ENCODE data around the gene VMAC. TPM values are rescaled to one million over a fixed set of nuclear protein-coding genes. Genes with fewer than 3 reads are reported as not detected.
A peak's percentile ranks its signal among the peaks of the same experiment; 100 is the strongest.

VMAC gene
- total and polyA plus RNA-seq, 9 of the 15 experiments (the other 6 are each of a cell fraction or from before 2014, with no cell fraction given): 0.03 to 3.4 (median 1.1) TPM

DNA sequence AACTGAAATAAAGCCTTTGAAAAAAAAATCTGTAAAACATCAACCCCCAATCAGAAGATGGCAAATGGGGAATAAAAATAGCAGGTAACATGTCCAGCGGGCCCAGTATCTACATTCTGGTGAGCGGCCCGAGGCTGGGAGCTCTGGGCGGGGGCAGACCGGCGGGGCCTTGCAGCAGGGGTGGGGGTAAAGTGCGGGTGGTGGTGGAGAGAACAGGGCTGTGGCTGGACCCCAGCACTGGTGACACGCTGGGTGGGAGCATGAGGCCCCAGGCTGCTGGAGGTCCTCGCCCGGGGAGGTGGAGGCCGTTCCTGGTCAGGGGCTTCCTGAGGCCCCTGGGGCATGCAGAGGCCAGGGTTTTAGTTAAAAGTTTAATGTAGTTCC lies 11.1 kb downstream of the VMAC start (continued):
- TF ChIP-seq TAF15 (IDR thresholded peaks at IDR 0.05; ENCODE audit: low read depth, low read length) (no peak), POLR2G (IDR thresholded peaks at IDR 0.05; ENCODE audit: low read depth, low read length) (no peak), ARHGAP35 (IDR thresholded peaks at IDR 0.05; ENCODE audit: partially characterized antibody) (no peak), TAF7 (tag; IDR thresholded peaks at IDR 0.05) (no peak)

DNA sequence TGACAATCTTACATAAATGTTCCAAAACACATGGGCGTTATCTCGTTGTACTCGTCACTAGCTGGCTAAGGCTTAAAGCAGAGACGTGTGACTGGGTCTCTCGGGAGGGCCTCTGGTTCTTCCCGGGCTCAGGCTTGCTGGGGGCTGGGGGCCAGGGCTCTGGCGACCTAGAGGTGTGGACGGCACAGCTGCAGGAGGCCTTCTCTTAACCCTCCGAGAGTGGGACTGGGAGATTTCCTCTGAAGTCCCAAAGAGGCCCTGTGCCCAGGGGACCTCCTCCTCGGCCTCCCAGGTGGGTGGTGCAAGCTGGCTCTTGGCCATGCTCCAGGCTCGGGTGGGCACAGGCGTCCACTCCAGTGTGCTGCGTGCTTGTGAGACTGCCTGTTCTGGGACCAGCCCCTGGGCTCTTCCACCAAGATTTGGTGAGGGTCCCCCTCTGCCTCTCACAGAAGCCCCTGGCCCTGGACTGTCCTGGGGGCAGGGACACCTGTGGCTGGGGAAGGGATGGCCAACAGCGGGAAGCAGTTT lies 11.6 kb downstream of the VMAC start:
- H3K27me3 ChIP-seq (ENCODE audit: control insufficient read depth in 2 of 2, insufficient read depth in 2 of 2, low read length in 2 of 2): no peaks in the 10 kb centered on the region
- no peaks in the 10 kb centered on the region for H4K20me1 ChIP-seq (replicated peaks; ENCODE audit: control insufficient read depth, insufficient read depth, low read length)
- ATAC-seq: no peak
- in situ Hi-C loops (cut with MboI) (no loop called here), intact Hi-C loops (cut with micrococcal nuclease) (no loop called here)
- H3K4me2 ChIP-seq (ENCODE audit: insufficient read depth, low read length): no peak overlapping the region
- TSS peak; percentile 37 for BruUV-seq (replicated peaks)
- POLR2A ChIA-PET: no interaction called here
- WGBS (ENCODE audit: insufficient coverage, low coverage, missing lambda C conversion rate): 86% methylated on average over 13 of the region's 14 CpGs
- peaks cover 0 to 15% of the 10 kb centered on the region in 2 experiments; a peak in 2 of 5 replicates for H3K4me1 ChIP-seq (replicated peaks in 1 of 2; ENCODE audit: control insufficient read depth in 2 of 2, insufficient read depth in 2 of 2, low read length in 2 of 2)
- no peak overlapping the region for H2AFZ ChIP-seq (ENCODE audit: low read depth, low read length)
- no peak overlapping the region for H3K27ac ChIP-seq (ENCODE audit: extremely low read depth, low read depth, low read length)
- peaks cover 60% of the 10 kb centered on the region; the same call in 1 of the 3 replicates for H3K36me3 ChIP-seq (ENCODE audit: control insufficient read depth, insufficient read depth, low read length)
- H3K79me2 ChIP-seq (ENCODE audit: control insufficient read depth, insufficient read depth, low read length): no peaks in the 10 kb centered on the region
- no peaks in the 10 kb centered on the region for H3K9me3 ChIP-seq (replicated peaks; ENCODE audit: control insufficient read depth, insufficient read depth, low read depth, low read length)
- FAIRE-seq: no peak
- no peak overlapping the region for H3K4me3 ChIP-seq
- no peak overlapping the region for H3K9ac ChIP-seq (ENCODE audit: insufficient read depth in 1 of 2, low read depth in 2 of 2, low read length in 2 of 2)
- H3K9me1 ChIP-seq (ENCODE audit: control insufficient read depth, insufficient read depth, low read length): no peaks in the 10 kb centered on the region
- CTCF ChIA-PET (ENCODE audit: low intra/inter-chr PET ratio): no interaction called here
- no peak for DNase-seq (ENCODE audit: extremely low read depth in 1 of 4, low spot score in 3 of 4)
- TF ChIP-seq KDM5B (IDR thresholded peaks at IDR 0.05; ENCODE audit: insufficient replicate concordance, low read depth, low read length): no peak
- TF ChIP-seq MYC (IDR thresholded peaks at IDR 0.05; ENCODE audit: low read depth, low read length): no peak
- TF ChIP-seq MYC (CRISPR knock-in tag; IDR thresholded peaks at IDR 0.05; ENCODE audit: borderline replicate concordance, low read depth): no peak
- no peak for TF ChIP-seq SMC3 (conservative IDR thresholded peaks at IDR 0.05; ENCODE audit: insufficient read depth, low read depth, low read length)
- TF ChIP-seq, protein P1, sequence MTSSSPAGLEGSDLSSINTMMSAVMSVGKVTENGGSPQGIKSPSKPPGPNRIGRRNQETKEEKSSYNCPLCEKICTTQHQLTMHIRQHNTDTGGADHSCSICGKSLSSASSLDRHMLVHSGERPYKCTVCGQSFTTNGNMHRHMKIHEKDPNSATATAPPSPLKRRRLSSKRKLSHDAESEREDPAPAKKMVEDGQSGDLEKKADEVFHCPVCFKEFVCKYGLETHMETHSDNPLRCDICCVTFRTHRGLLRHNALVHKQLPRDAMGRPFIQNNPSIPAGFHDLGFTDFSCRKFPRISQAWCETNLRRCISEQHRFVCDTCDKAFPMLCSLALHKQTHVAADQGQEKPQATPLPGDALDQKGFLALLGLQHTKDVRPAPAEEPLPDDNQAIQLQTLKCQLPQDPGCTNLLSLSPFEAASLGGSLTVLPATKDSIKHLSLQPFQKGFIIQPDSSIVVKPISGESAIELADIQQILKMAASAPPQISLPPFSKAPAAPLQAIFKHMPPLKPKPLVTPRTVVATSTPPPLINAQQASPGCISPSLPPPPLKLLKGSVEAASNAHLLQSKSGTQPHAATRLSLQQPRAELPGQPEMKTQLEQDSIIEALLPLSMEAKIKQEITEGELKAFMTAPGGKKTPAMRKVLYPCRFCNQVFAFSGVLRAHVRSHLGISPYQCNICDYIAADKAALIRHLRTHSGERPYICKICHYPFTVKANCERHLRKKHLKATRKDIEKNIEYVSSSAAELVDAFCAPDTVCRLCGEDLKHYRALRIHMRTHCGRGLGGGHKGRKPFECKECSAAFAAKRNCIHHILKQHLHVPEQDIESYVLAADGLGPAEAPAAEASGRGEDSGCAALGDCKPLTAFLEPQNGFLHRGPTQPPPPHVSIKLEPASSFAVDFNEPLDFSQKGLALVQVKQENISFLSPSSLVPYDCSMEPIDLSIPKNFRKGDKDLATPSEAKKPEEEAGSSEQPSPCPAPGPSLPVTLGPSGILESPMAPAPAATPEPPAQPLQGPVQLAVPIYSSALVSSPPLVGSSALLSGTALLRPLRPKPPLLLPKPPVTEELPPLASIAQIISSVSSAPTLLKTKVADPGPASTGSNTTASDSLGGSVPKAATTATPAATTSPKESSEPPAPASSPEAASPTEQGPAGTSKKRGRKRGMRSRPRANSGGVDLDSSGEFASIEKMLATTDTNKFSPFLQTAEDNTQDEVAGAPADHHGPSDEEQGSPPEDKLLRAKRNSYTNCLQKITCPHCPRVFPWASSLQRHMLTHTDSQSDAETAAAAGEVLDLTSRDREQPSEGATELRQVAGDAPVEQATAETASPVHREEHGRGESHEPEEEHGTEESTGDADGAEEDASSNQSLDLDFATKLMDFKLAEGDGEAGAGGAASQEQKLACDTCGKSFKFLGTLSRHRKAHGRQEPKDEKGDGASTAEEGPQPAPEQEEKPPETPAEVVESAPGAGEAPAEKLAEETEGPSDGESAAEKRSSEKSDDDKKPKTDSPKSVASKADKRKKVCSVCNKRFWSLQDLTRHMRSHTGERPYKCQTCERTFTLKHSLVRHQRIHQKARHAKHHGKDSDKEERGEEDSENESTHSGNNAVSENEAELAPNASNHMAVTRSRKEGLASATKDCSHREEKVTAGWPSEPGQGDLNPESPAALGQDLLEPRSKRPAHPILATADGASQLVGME (CRISPR knock-in tag; IDR thresholded peaks at IDR 0.05): no peak
- TF ChIP-seq, protein P2, sequence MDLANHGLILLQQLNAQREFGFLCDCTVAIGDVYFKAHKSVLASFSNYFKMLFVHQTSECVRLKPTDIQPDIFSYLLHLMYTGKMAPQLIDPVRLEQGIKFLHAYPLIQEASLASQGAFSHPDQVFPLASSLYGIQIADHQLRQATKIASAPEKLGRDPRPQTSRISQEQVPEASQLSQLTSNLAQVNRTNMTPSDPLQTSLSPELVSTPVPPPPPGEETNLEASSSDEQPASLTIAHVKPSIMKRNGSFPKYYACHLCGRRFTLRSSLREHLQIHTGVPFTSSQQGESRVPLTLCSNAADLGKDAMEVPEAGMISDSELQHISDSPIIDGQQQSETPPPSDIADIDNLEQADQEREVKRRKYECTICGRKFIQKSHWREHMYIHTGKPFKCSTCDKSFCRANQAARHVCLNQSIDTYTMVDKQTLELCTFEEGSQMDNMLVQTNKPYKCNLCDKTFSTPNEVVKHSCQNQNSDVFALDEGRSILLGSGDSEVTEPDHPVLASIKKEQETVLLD (IDR thresholded peaks at IDR 0.05): no peak
- TF ChIP-seq, protein P3, sequence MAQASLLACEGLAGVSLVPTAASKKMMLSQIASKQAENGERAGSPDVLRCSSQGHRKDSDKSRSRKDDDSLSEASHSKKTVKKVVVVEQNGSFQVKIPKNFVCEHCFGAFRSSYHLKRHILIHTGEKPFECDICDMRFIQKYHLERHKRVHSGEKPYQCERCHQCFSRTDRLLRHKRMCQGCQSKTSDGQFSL (CRISPR knock-in tag; IDR thresholded peaks at IDR 0.05): no peak
- TF ChIP-seq, protein P3 (tag; IDR thresholded peaks at IDR 0.05): no peak
- no peak for TF ChIP-seq SRSF9 (IDR thresholded peaks at IDR 0.05; ENCODE audit: borderline replicate concordance, low read depth, low read length)
- TF ChIP-seq HIVEP1 (CRISPR knock-in tag; IDR thresholded peaks at IDR 0.05): no peak
